NCI-H2029 (cell line): ENCODE data around the gene CLDN34.

Experiments
- DNase-seq: peaks from one replicate; lab custom pipeline; 2025; lab: John Stamatoyannopoulos, UW

The CLDN34 gene, protein sequence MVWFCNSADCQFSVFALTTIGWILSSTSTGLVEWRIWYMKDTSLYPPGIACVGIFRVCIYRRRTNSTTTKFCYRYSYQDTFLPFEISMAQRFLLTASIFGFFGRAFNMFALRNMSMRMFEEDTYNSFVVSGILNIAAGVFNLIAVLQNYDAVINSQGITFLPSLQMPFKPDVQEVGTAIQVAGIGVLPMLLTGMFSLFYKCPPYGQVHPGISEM

DNA sequence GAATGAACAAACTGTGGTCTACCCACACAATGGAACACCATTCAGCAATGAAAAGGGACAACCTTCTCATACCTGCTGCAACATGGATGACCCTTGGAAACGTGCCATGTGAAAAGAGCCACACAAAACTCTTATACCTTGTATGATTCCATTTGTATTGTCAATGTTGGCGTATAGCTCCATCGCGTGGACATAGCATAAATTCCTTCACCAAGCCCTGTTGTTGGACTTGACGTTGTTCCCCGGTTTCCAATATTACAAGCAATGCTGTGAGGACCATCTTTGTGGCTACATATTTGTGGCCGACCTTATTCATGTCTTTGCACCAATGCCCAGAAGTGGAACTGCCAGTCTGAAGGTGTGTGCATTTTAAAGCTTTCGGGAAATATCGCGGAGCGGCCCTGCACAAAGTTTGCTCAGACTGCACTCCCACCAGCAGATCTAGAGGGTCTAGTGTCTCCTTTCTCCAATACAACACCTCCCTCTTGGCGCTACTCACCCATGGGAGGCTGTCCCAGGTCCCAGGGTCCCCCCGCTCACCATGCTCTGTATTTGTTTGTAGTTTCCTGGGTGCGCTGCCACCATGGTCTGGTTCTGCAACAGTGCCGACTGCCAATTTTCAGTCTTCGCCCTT lies at the start of gene CLDN34:
CLDN34 (plus strand) TSS at position 584 of the 634 bp plus-strand sequence; CDS start at position 584, 0 bp downstream.
- DNase-seq = no peak

DNA sequence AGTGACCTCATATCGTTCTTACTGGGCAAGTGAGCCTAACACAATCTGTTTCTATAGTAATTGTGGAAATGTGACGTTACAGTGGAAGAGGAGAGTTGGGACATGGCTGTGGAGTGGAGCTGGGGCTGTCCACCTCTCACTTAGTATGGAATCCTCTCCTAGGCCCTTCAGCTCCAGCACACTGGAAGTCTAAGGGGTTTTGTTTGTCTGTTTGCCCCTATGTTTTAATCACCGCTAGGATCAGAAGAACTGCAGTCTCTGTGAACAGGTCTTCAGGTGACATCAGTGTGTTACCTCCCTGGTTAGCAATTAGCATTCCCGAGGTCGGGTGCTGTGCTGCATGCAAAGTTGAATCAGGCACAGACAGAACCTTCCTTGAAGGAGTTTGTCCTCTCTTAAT lies 49.3 kb upstream of the CLDN34 start:
- DNase-seq = no peak

DNA sequence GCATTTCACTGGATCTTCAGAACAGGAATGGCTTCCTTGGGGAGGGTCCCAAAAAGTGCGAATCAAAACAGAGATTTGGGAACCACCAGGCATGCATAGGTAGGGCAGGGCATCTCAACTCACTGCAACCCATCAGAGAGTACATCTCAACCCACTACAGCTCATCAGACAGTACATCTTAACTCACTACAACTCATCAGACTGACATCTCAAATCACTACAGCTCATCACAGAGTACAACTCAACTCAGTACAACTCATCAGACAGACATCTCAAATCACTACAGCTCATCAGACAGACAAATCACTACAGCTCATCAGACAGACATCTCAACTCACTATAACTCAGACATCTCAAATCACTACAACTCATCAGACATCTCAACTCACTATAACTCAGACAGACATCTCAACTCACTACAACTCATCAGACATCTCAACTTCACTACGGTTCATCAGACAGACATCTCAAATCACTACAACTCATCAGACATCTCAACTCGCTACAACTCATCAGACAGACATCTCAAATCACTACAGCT lies 47.5 kb upstream of the CLDN34 start:
- no peak for DNase-seq

DNA sequence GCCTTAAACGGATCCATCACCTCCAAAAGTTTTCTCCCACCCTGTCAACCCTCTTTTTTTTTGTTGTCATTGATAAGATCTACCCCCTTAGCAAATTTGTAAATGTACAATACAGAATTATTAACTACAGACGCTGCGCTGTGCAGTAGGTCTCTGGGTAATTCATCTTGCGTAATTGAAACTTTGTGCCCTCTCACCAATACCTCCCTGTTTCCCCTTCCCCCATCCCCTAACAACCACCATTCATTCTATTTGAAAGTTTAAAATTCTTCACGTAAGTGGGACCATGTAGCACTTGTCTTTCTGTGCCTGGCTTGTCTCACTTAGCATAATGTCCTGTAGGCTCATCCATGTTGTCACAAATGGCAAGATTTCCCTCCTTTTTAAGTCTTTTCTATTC lies 45.8 kb upstream of the CLDN34 start:
- DNase-seq = no peak

DNA sequence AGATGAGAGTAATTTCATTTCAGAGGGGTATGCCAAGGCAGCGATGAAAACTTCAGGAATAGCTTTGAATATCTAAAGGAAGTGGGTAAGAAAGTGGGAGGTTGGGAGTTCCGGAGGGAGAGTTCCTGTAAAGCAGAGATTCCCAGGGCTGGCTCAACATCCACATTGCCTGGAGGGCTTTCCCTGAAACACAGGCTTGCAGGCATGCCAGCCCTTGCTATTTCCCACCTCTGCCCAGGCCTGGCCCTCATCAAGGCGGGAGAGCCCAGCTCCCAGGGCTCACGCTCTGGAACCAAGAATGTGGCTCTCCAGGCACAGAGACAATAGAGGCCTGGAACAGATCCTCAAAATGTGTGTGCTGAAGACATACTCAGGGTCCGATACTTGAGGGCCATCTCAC lies 43.8 kb upstream of the CLDN34 start:
- DNase-seq = no peak

DNA sequence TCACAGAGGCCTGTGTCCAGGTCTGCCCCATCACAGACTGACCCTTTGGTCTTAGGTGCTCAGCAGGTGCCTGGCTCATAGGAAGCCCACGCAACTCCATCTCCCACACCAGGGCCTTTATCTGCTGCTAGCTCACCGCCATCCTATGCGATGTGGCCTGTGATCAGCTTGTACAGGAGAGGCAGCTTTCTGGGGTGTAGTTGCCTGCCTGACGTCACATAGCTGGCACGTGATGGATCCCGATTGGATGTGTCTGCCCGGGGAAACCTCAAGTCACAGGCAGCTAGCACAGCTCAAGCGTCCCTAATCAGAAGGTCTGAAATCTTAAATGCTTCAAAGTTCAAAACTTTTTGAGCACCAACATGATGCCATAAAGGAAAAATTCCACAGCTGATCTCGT lies 41.2 kb upstream of the CLDN34 start:
- DNase-seq = no peak

DNA sequence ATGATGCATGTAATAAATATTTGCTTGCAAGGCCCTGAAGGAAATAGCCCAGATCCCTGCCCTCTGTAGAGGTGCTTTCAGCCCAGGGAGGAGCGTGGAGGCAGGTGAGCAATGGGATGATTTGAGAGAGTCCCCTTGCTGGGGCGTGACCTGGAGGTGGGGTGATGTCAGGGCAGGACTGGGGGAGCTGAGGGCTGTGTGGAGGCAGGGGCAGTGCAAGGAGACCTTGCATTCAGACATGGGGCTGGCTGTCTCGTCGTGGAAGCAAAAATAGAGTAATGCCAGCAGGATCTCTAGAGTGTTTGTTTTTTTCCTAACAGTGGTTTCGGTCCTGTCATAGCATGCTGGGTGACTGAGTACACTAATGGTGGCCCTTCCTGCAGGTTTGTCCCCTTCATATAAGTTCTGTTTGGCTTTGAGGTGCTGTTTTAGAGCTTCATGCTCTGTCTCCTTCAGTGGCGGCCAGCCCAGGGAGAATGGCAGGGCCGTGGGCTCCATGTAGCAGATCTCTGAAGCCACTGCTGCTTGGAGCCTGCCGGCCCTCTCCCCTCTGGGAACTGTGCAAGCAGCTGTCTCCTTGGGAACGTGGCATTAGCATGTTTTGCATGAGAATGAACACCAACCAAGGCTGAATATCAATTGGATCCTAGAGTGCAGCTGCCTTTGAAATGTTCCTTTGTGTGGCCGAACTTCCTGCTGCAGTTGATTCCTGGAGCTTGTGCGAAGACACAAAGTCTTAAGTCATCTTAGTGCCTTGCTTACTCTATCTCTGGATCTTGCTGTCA lies 39.3 kb upstream of the CLDN34 start:
- DNase-seq = no peak

DNA sequence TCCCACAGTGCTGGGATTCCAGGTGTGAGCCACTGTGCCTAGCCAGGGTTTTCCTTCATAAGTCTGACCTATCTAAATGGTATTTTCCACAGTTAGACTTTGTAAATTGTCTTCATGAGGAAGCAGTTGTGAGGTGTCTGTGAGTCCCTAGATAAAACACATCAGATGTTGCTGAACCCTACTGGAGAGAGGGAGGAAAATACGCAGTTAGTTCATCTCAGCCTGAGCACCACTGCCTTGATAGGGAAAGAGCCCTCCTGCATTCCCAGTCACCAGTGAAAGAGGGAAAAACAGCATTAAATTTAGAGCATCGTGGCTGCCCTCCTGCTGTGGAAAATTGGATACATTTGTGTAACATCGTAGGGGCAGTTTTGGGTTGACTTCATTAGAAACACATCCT lies 31.7 kb upstream of the CLDN34 start:
- no peak for DNase-seq

DNA sequence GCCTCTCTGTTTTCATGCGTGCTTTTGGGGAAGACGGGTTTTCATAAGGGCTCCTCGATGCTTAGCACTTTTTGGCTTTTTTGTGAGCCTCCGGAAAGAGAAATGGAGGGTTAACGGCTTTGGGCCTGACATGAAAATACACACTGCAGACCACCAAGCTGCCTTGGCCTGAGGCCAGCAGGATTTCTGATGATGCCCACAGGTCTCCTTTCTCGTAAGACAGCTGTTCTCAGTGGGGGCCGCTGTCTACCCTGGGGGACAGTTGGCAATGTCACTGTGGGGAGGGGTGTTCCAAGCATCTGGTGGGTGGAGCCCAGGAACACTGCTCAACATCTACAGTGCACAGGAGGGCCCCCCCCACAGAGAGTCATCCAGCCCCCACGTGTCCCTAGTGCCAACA lies 29.4 kb upstream of the CLDN34 start:
- DNase-seq = no peak

DNA sequence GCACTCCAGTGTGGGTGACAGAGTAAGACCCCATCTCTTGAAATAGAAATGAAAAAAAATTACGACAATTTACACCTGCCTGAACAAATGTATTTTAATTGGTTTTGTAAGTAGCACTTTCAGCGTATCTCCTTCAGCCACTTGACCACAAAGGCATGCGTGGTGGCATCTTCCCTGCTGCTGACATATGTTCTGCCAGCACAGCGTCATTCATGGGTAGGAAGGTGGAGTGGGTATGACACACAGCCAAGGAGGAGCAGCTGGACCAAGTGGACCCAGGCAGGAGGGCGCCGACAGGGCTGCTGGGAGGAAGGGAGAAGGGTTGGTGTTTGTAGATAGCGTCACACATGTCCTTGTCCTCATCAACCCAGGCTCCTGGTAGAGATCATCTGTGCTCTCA lies 28.6 kb upstream of the CLDN34 start:
- DNase-seq = no peak

DNA sequence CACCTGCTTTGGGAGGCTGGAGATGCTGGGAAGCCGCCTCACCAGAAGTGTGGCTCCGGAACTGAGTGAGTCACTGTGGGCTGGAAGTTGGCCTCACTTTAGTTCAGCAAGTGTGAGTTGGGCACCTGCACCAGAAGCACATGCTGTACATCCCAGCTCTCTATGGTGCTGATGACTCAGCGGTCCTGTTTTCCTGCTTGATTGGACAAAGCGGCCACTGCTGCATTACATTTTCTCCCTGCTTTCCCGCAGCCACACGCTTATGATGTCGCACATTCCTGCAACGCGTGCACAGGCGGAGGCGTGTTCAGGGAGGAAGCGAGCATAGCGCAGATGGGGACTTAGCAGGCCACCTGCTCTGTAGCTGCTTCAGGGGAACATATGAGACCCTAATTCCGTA lies 26.7 kb upstream of the CLDN34 start:
- DNase-seq = no peak

DNA sequence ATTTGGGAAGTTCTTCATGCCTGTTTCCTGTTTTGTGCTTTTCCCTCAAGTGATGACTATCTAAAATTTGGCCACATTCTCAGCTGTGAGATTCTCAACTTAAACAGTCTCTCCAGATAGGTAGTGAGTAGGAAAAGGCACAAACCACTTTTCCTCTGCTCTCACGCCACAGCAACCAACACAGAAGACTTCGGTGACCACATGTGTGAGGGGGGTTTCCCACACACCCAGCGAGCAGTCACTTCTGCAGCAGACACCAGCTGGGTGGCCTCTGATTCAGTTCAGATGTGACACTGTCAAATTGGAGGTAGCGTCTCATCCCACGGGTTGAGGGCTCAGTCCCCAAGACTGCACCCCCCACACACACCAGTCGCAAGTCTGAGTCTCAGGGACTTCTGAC lies 25.1 kb upstream of the CLDN34 start:
- DNase-seq = no peak

DNA sequence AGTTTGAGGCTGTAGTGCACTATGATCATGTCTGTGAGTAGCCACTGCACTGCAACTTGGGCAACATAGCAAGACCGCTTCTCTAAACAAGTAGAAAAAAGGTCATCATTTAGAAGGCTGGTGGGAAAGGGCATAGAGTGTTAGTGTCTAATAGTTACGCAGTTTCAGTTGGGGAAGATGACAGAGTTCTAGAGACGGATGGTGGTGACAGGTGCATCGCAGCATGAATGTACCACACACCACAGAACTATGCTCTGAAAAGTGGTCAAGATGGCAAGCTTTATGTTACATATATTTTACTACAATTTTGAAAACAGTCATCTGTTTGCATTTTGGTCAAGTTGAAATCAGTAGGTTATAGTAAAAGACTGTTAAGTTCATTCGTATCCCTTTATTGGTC lies 23.7 kb upstream of the CLDN34 start:
- DNase-seq = no peak

DNA sequence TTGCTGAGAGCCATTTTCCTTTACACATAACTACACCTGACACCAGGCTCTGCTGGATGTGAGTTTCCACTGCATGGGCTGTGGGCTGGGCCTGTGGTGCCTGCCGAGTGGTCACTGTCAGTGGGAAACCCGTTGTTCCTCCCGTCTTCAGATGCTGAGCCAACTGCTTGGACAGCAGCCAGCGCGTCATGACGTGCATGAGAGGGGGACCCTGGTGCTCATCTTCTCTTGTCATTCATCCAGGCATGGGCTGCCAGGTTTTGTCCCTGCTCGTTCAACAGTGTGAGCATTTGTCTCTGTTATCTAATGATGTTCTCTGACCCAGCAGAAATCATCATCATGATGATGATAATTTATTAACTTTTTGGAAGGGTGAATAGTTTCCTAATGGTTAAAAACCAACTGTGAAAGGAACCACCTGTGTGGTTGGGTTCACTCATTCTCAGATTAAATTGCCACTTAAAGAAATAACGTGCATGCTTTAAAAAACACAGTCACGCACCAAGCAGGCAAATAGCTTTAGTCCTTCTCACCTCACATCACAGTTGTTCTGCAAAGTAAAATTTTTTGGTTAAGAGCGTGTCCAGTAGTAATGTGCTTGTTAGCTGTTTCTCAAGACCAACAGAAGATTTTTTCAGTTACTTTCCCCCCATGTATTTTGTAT lies 19.9 kb upstream of the CLDN34 start:
- no peak for DNase-seq

DNA sequence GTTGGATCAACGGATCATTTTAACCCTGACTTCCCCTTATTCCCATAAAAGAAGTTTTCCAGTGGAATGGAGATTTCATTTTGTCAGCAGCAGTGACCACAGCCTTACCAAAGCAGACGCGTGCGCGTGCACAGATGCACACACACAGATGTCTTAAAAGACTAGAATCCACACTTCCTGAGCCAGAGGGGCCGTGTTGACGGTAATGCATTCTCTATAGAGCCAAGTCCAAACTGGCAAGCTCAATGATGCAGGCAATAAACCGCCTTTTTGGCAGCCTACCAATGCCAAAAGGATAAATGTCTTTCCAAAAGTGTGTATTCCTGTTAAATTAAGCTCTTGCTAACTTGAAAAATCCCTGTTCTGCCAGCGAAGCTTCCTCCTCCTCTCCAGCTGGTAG lies 18.8 kb upstream of the CLDN34 start:
- no peak for DNase-seq

DNA sequence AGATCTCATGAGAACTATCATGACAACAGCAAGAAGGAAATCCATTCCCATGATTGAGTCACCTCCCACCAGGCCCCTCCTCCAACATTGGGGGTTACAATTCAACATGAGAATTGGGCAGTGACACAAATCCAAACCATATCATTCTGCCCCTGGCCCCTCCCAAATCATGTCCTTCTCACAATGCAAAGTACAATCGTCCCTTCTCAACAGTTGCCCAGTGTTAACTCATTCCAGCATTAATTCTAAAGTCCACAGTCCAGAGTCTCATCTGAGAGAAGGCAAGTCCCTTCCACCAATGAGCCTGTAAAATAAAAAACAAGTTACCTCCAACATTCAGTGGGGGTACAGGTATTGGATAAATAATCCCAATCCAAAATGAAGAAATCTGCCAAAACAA lies 14.9 kb upstream of the CLDN34 start:
- DNase-seq = no peak

DNA sequence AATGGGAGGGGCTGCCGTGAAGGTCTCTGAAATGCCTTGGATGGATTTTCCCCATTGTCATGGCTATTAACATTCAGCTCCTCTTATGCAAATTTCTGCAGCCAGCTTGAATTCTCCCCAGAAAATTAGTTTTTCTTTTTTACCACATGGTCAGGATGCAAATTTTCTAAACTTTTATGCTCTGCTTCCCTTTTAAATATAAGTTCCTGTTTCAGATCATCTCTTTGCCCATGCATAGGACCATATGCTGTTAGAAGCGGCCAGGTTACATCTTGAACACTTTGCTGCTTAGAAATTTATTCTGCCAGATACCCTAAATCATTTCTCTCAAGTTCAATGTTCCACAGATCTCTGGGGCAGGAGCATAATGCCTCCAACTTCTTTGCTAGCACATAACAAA lies 13.8 kb upstream of the CLDN34 start:
- no peak for DNase-seq

DNA sequence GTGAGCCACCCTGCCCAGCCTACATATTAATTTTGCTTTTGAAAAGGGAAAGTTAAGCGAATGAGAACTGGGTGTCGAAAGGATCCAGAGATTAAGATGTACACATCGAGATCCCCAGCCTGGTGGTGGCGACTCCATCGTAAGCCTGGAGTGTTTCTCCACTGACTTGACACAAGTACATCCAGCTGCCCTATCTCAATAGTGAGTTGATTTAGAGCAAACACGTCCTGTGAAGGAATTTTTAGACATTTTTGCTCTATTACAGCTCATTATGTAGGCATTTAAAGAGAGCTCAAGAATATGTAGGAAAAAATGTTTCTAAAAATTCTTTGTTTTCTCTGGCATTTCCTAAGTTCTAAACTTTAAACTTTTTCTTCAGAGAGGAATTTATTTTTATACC lies 11.7 kb upstream of the CLDN34 start:
- no peak for DNase-seq

DNA sequence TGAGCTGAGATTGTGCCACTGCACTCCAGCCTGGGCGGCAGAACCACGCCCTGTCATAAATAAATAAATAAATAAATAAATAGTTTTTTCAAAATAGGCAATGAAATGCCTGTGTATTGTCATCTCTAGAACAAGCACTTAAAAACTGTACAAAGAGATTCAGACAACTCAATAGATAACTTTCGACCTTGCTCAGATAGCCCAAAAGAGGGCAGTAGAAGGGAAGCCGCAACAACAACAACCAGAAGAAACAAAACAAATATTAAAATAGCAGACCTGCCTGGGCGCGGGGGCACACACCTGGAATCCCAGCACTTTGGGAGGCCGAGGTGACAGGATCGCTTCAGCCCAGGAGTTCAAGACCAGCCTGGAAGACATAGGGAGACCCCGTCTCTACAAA lies 9.4 kb upstream of the CLDN34 start:
- DNase-seq = no peak

DNA sequence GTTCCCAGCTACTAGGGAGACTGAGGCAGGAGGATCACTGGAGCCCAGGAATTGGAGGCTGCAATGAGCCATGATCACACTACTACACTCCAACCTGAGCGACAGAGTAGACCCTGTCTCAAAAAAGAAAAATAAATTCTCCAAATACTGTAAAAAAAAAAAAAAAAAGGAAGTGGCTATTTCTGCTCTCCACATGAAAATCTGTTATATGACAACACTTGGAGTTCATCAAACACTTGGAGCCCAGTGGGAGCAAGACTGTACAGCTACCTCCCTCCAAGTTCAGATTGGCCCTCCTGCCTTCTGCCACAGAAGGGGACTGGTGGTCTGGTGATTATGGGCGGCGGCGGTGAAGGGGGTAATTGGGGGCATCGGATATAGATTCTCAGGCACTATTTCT lies 9.0 kb upstream of the CLDN34 start:
- DNase-seq = no peak

DNA sequence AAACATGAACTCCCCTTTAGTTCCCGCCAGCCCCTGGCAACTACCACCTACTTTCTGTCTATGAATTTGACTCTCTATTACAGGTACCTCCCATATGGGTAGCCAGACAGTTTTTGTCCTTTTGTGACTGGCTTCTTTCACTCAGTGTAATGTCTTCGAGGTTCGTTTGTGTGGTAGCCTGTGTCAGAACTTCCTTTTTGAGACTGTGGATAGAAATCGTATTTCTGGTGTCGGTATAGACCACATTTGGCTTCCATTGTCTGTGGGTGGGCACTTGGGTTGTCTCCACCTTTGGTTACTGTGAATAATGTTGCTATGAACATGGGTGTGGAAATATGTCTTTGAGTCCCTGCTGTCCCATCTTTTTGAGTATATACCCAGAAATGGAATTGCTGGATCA lies 5.4 kb upstream of the CLDN34 start:
- no peak for DNase-seq

DNA sequence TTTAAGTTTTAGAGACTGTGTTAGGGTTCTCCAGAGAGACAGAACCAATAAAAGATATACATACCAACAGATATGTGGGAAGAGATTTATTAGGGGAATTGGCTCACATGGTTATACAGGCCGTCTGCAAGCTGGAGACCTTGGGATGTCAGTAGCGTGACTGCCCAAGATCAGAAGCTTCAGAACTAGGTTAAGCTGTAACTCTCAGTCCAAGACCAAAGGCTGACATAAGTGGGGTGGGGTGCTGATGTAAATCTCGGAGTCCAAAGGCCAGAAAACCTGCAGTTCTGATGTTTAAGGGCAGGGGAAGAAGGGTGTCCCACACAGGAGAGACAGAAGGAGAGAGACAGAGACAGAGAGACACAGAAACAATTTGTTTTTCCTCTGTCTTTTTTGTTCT lies 10.5 kb downstream of the CLDN34 start:
- no peak for DNase-seq

DNA sequence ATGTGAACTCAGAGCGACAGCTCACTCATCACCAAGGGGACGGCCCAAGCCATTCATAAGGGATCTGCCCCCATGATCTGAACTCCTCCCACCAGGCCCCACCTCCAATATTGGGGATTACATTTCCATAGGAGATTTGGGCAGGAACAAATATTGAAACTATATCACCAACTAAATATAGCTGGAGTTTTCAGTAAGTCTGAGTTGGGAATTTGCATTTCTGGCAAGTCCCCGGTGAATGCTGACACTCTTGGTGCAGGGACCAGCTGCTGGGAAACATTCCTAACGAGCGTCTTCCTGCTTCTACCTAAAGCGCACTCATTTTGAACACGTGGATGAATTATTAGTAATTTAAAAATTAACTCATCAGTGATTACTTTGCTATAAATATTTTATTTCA lies 13.2 kb downstream of the CLDN34 start:
- DNase-seq = no peak
